IMR-90 (cell line): Measurements from ENCODE around the gene OSBPL1A. TPM values are rescaled to one million over a fixed set of nuclear protein-coding genes. Genes with fewer than 3 reads are reported as not detected.

Experiments used
- ATAC-seq: fragments of 200-7000 bp; cut with Tn5 transposase; 2 replicates; pipeline ENCODE4 v1.9.1; 2020; ENCODE audit warnings: low read depth, mild to moderate bottlenecking, moderate library complexity
- BruUV-seq: library from RNA; stranded (reverse); fragments of 400-500 nt; replicated peaks from 2 replicates; lab custom pipeline; 2021; lab: Mats Ljungman, UMichigan
- CTCF ChIA-PET: fragments of 300-600 bp; formaldehyde crosslinking; extraction: SDS; loops from one replicate; lab custom pipeline; 2021; ENCODE audit warnings: antibody characterized with exemption; lab: Yijun Ruan, JAX
- POLR2A ChIA-PET: fragments of 300-600 bp; sonication (Branson Sonifier 250); formaldehyde crosslinking; loops from one replicate; lab custom pipeline; 2022; ENCODE audit warnings: antibody characterized with exemption; ENCODE audit not compliant: unreplicated experiment; lab: Charles Lee
- DNase-seq: peaks from one replicate; pipeline ENCODE4 v3.0.0; 2013
- H2AFZ ChIP-seq: replicated peaks from 2 replicates; pipeline ENCODE3; 2013; ENCODE audit warnings: low read length, mild to moderate bottlenecking; ENCODE audit not compliant: poor library complexity
- H2AK5ac ChIP-seq: 2 replicates; pipeline ENCODE4 v1.6.1; 2013; ENCODE audit warnings: low read depth, low read length, inconsistent platforms
- H2AK9ac ChIP-seq: replicated peaks from 2 replicates; pipeline ENCODE3; 2013; ENCODE audit warnings: mild to moderate bottlenecking, low read depth, low read length, moderate library complexity; ENCODE audit not compliant: poor library complexity
- H2BK120ac ChIP-seq: 2 replicates; pipeline ENCODE4 v1.6.1; 2013; ENCODE audit warnings: low read depth, low read length, inconsistent platforms
- H2BK15ac ChIP-seq: 3 replicates; pipeline ENCODE4 v1.6.1; 2013; ENCODE audit warnings: low read depth, low read length, inconsistent platforms
- H2BK20ac ChIP-seq: 2 replicates; pipeline ENCODE4 v1.6.1; 2013; ENCODE audit warnings: low read depth, mild to moderate bottlenecking, inconsistent platforms, low read length, moderate library complexity
- H2BK5ac ChIP-seq: 2 replicates; pipeline ENCODE4 v1.6.1; 2013; ENCODE audit warnings: mild to moderate bottlenecking, low read depth, low read length, inconsistent platforms; ENCODE audit not compliant: poor library complexity, severe bottlenecking
- H3K14ac ChIP-seq: replicated peaks from 2 replicates; pipeline ENCODE4 v1.6.1; 2013; ENCODE audit warnings: low read depth, low read length, inconsistent platforms
- H3K18ac ChIP-seq: 2 replicates; pipeline ENCODE4 v1.6.1; 2013; ENCODE audit warnings: low read depth, low read length, control low read depth
- H3K23ac ChIP-seq: 2 replicates; pipeline ENCODE4 v1.6.1; 2013; ENCODE audit warnings: low read depth, low read length, inconsistent platforms
- H3K27ac ChIP-seq: 2 replicates; pipeline ENCODE4 v1.5.1; 2013; ENCODE audit warnings: mild to moderate bottlenecking, control low read depth, low read length; ENCODE audit not compliant: insufficient read depth
- H3K27me3 ChIP-seq: 2 replicates; pipeline ENCODE4 v1.6.1; 2013; ENCODE audit warnings: low read length; ENCODE audit not compliant: control insufficient read depth, insufficient read depth
- H3K36me3 ChIP-seq: 2 replicates; pipeline ENCODE4 v1.6.1; 2013; ENCODE audit warnings: low read length, mixed read lengths; ENCODE audit not compliant: control insufficient read depth, insufficient read depth
- H3K4ac ChIP-seq: 2 replicates; pipeline ENCODE4 v1.6.1; 2013; ENCODE audit warnings: low read depth, low read length, inconsistent platforms
- H3K4me1 ChIP-seq: 2 replicates; pipeline ENCODE4 v1.6.1; 2013; ENCODE audit warnings: low read length, mixed read lengths; ENCODE audit not compliant: control insufficient read depth, insufficient read depth
- H3K4me2 ChIP-seq: 2 replicates; pipeline ENCODE4 v1.6.1; 2013; ENCODE audit warnings: low read depth, mild to moderate bottlenecking, control low read depth, low read length, moderate library complexity
- H3K4me3 ChIP-seq: 2 replicates; pipeline ENCODE4 v1.5.1; 2013; ENCODE audit warnings: low read depth, mild to moderate bottlenecking, control low read depth, low read length, moderate library complexity; ENCODE audit not compliant: insufficient read depth
- H3K56ac ChIP-seq: 2 replicates; pipeline ENCODE4 v1.6.1; 2013; ENCODE audit warnings: low read length, inconsistent platforms; ENCODE audit not compliant: insufficient read depth; ENCODE audit errors: extremely low read depth
- H3K79me1 ChIP-seq, 2 experiments: 2 replicates each; pipeline ENCODE4 v1.6.1; 2013; ENCODE audit warnings: low read length in 2 of 2, inconsistent platforms in 1 of 2, low read depth in 1 of 2
- H3K9ac ChIP-seq: 2 replicates; pipeline ENCODE4 v1.6.1; 2013; ENCODE audit warnings: low read depth, low read length, control low read depth
- H3K9me1 ChIP-seq: 2 replicates; pipeline ENCODE4 v1.6.1; 2013; ENCODE audit warnings: low read length, inconsistent platforms; ENCODE audit not compliant: insufficient read depth
- H3K9me3 ChIP-seq: 2 replicates; pipeline ENCODE4 v1.6.1; 2013; ENCODE audit warnings: low read length; ENCODE audit not compliant: control insufficient read depth, insufficient read depth
- H4K20me1 ChIP-seq: 2 replicates; pipeline ENCODE4 v1.6.1; 2013; ENCODE audit warnings: low read length, inconsistent platforms; ENCODE audit not compliant: insufficient read depth
- H4K5ac ChIP-seq: 2 replicates; pipeline ENCODE4 v1.6.1; 2013; ENCODE audit warnings: mild to moderate bottlenecking, low read depth, low read length, control low read depth
- H4K8ac ChIP-seq, 2 experiments: 2 replicates each; pipeline ENCODE4 v1.6.1; 2013; ENCODE audit warnings: low read depth in 2 of 2, low read length in 2 of 2, control low read depth in 1 of 2, inconsistent platforms in 1 of 2
- H4K91ac ChIP-seq: 2 replicates; pipeline ENCODE4 v1.6.1; 2013; ENCODE audit warnings: low read depth, low read length, inconsistent platforms; ENCODE audit not compliant: insufficient read depth
- BHLHE40 ChIP-seq: fragments of 150-350 bp; IDR thresholded peaks from 2 replicates; pipeline ENCODE4 v1.6.1; 2016; ENCODE audit warnings: mild to moderate bottlenecking, low read depth, low read length
- CHD1 ChIP-seq: IDR thresholded peaks from 2 replicates; pipeline ENCODE4 v1.6.1; 2012; ENCODE audit warnings: low read depth, low read length, improper control_type of control experiment
- FOS ChIP-seq: fragments of 150-350 bp; IDR thresholded peaks from 2 replicates; pipeline ENCODE4 v1.6.1; 2016; ENCODE audit warnings: low read depth, low read length
- MXI1 ChIP-seq: IDR thresholded peaks from 2 replicates; pipeline ENCODE4 v1.6.1; 2012; ENCODE audit warnings: low read depth, mild to moderate bottlenecking, low read length, moderate library complexity, borderline replicate concordance
- NFE2L2 ChIP-seq: fragments of 150-350 bp; IDR thresholded peaks from 2 replicates; pipeline ENCODE4 v1.6.1; 2016; ENCODE audit warnings: low read depth, mild to moderate bottlenecking, low read length
- POLR2A ChIP-seq: IDR thresholded peaks from 2 replicates; pipeline ENCODE4 v1.6.1; 2012; ENCODE audit warnings: mild to moderate bottlenecking, low read depth, low read length
- RCOR1 ChIP-seq: IDR thresholded peaks from 2 replicates; pipeline ENCODE4 v1.6.1; 2012; ENCODE audit warnings: mild to moderate bottlenecking, low read length, improper control_type of control experiment; ENCODE audit not compliant: insufficient replicate concordance
- SMC3 ChIP-seq: fragments of 150-350 bp; IDR thresholded peaks from 2 replicates; pipeline ENCODE4 v1.6.1; 2016; ENCODE audit warnings: low read depth, mild to moderate bottlenecking, antibody characterized with exemption, low read length, moderate library complexity
- WGBS, 2 experiments: methylation state at CpG; one replicate each; pipeline versions ENCODE4 v1.1.5 to v1.1.7; 2013; ENCODE audit warnings: missing lambda C conversion rate in 2 of 2; ENCODE audit not compliant: insufficient read length in 1 of 2; ENCODE audit errors: extremely low coverage in 2 of 2; 5-methylcytosine and 5-hydroxymethylcytosine counted together
- dilution Hi-C: fragments of 300-500 bp; cut with HindIII; formaldehyde crosslinking; loops from one replicate; pipeline ENCODE4 v1.14.3; 2018; ENCODE audit warnings: low sequenced_read_pairs; ENCODE audit not compliant: unreplicated experiment
- in situ Hi-C: fragments of 300-500 bp; cut with MboI; formaldehyde crosslinking; loops from 3 replicates; pipeline ENCODE4 v1.14.3; 2019; ENCODE audit warnings: low sequenced_read_pairs, inconsistent platforms, mixed read lengths
- intact Hi-C: fragments of 100-400 bp; cut with micrococcal nuclease; formaldehyde crosslinking; loops from 2 replicates; pipeline ENCODE4 v1.10.0; 2022
- polyA plus RNA-seq, 3 experiments: library from polyadenylated mRNA; depleted of rRNA; stranded (reverse); fragments of >200 nt; gene quantifications; 2 replicates each; pipeline ENCODE4 v1.2.3, GENCODE V29; 2012; ENCODE audit warnings: low replicate concordance in 1 of 3
- total RNA-seq: library from RNA; depleted of rRNA; stranded (reverse); fragments of >200 nt; gene quantifications from 2 replicates; pipeline ENCODE4 v1.2.3, GENCODE V29; 2012
- TF ChIP-seq, protein P1 (sequence below): fragments of 150-350 bp; IDR thresholded peaks from 2 replicates; pipeline ENCODE4 v1.6.1; 2016; ENCODE audit warnings: low read depth, mild to moderate bottlenecking, low read length, moderate library complexity, borderline replicate concordance
- TF ChIP-seq, protein P2 (sequence below): fragments of 150-350 bp; IDR thresholded peaks from 2 replicates; pipeline ENCODE4 v1.6.1; 2017; ENCODE audit warnings: mild to moderate bottlenecking, antibody characterized with exemption, low read length, low read depth
- TF ChIP-seq, protein P3 (sequence below): conservative IDR thresholded peaks from 2 replicates; pipeline ENCODE4 v1.5.1; 2012; ENCODE audit warnings: mild to moderate bottlenecking, low read depth, low read length, improper control_type of control experiment

Gene OSBPL1A
- total and polyA plus RNA-seq, 2 of the 4 experiments (the other 2 are of a cell fraction) = 29.4 to 70.4 TPM

DNA sequence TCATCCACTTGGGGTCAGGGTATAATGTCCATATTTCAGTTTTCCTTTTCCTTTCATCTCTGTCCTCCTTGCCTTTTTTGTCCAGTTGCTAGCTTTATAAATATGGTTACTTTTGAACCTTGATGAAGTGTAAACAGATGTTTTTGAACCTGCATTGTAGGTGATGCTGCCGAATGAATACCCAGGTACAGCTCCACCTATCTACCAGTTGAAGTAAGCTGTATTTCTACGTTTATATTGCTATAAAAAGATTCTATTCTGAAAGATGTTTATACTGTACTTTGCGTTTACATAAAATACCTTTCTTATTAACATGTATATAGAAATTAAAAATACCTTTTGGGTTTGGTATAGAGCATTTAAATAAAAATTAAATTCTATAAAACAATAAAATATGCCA is 31.1 kb upstream of the OSBPL1A start:
- H2BK15ac ChIP-seq = no peak overlapping the region
- peaks cover 3% of the 10 kb centered on the region for H3K9me1 ChIP-seq
- H3K14ac ChIP-seq = no peak overlapping the region
- dilution Hi-C loops = no loop called here
- H3K27ac ChIP-seq = no peak overlapping the region
- no peak overlapping the region for H2BK20ac ChIP-seq
- in situ Hi-C loops = no loop called here
- peaks cover 19 to 26% of the 10 kb centered on the region in 2 experiments for H3K79me1 ChIP-seq
- no peak overlapping the region for H4K91ac ChIP-seq
- H3K4ac ChIP-seq = no peak overlapping the region
- TF ChIP-seq, protein P1, sequence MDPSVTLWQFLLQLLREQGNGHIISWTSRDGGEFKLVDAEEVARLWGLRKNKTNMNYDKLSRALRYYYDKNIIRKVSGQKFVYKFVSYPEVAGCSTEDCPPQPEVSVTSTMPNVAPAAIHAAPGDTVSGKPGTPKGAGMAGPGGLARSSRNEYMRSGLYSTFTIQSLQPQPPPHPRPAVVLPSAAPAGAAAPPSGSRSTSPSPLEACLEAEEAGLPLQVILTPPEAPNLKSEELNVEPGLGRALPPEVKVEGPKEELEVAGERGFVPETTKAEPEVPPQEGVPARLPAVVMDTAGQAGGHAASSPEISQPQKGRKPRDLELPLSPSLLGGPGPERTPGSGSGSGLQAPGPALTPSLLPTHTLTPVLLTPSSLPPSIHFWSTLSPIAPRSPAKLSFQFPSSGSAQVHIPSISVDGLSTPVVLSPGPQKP = no peak
- TF ChIP-seq POLR2A (no peak), MXI1 (no peak), NFE2L2 (no peak), RCOR1 (no peak), BHLHE40 (no peak), SMC3 (no peak), CHD1 (no peak), FOS (no peak)
- TF ChIP-seq, protein P2, sequence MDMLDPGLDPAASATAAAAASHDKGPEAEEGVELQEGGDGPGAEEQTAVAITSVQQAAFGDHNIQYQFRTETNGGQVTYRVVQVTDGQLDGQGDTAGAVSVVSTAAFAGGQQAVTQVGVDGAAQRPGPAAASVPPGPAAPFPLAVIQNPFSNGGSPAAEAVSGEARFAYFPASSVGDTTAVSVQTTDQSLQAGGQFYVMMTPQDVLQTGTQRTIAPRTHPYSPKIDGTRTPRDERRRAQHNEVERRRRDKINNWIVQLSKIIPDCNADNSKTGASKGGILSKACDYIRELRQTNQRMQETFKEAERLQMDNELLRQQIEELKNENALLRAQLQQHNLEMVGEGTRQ = no peak
- TF ChIP-seq, protein P3, sequence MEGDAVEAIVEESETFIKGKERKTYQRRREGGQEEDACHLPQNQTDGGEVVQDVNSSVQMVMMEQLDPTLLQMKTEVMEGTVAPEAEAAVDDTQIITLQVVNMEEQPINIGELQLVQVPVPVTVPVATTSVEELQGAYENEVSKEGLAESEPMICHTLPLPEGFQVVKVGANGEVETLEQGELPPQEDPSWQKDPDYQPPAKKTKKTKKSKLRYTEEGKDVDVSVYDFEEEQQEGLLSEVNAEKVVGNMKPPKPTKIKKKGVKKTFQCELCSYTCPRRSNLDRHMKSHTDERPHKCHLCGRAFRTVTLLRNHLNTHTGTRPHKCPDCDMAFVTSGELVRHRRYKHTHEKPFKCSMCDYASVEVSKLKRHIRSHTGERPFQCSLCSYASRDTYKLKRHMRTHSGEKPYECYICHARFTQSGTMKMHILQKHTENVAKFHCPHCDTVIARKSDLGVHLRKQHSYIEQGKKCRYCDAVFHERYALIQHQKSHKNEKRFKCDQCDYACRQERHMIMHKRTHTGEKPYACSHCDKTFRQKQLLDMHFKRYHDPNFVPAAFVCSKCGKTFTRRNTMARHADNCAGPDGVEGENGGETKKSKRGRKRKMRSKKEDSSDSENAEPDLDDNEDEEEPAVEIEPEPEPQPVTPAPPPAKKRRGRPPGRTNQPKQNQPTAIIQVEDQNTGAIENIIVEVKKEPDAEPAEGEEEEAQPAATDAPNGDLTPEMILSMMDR = no peak
- no peaks in the 10 kb centered on the region for H4K20me1 ChIP-seq
- no peak overlapping the region for H3K56ac ChIP-seq
- no peaks in the 10 kb centered on the region for H3K27me3 ChIP-seq
- H2AK5ac ChIP-seq = no peak overlapping the region
- no TSS peak for BruUV-seq
- ATAC-seq (no peak), DNase-seq (no peak)
- intact Hi-C loops = no loop called here
- ChIA-PET CTCF (no interaction called here), POLR2A (no interaction called here)
- H2AK9ac ChIP-seq = no peak overlapping the region
- H4K8ac ChIP-seq = no peak overlapping the region
- H3K4me3 ChIP-seq = no peak overlapping the region
- no peak overlapping the region for H4K5ac ChIP-seq
- H2BK120ac ChIP-seq = no peak overlapping the region
- H3K4me2 ChIP-seq = no peak overlapping the region
- H3K4me1 ChIP-seq = no peaks in the 10 kb centered on the region; the same call in 1 of the 2 replicates
- H3K36me3 ChIP-seq = peaks cover 3% of the 10 kb centered on the region; the same call in 1 of the 2 replicates
- H3K23ac ChIP-seq = no peak overlapping the region
- no peak overlapping the region for H2BK5ac ChIP-seq
- WGBS, 2 experiments = no CpG with 5 or more reads among the region's 3 CpGs
- no peak overlapping the region for H2AFZ ChIP-seq
- H3K18ac ChIP-seq = no peak overlapping the region
- H3K9ac ChIP-seq = no peak overlapping the region
- no peaks in the 10 kb centered on the region for H3K9me3 ChIP-seq
